Neuronal stem cell (in vitro differentiated cells): Measurements from ENCODE around the gene NR3C1.

Source experiments
- DNase-seq: peaks from one replicate; pipeline ENCODE4 v3.0.0-alpha.2; 2013; ENCODE audit warnings: low spot score
- H2AFZ ChIP-seq: one replicate; pipeline ENCODE4 v1.6.1; 2013; ENCODE audit warnings: mild to moderate bottlenecking, low read length, inconsistent platforms
- H2AK5ac ChIP-seq: 2 replicates; pipeline ENCODE4 v1.6.1; 2013; ENCODE audit warnings: low read depth, mild to moderate bottlenecking, inconsistent platforms, low read length, moderate library complexity, mixed read lengths
- H2BK120ac ChIP-seq: 2 replicates; pipeline ENCODE4 v1.6.1; 2013; ENCODE audit warnings: low read depth, mild to moderate bottlenecking, inconsistent platforms, low read length, moderate library complexity, mixed read lengths
- H2BK12ac ChIP-seq: one replicate; pipeline ENCODE4 v1.6.1; 2013; ENCODE audit warnings: low read length, inconsistent platforms
- H2BK15ac ChIP-seq: 2 replicates; pipeline ENCODE4 v1.6.1; 2013; ENCODE audit warnings: mild to moderate bottlenecking, low read length, inconsistent platforms, mixed read lengths
- H2BK5ac ChIP-seq: one replicate; pipeline ENCODE4 v1.6.1; 2013; ENCODE audit warnings: inconsistent platforms, mild to moderate bottlenecking, low read length, moderate library complexity
- H3K14ac ChIP-seq: one replicate; pipeline ENCODE4 v1.6.1; 2013; ENCODE audit warnings: low read length, inconsistent platforms
- H3K18ac ChIP-seq: 2 replicates; pipeline ENCODE4 v1.6.1; 2013; ENCODE audit warnings: low read length, inconsistent platforms
- H3K23ac ChIP-seq: 2 replicates; pipeline ENCODE4 v1.6.1; 2013; ENCODE audit warnings: low read depth, mild to moderate bottlenecking, mixed read lengths, low read length, inconsistent platforms; ENCODE audit not compliant: poor library complexity
- H3K27ac ChIP-seq: replicated peaks from 3 replicates; pipeline ENCODE4 v1.5.1; 2013; ENCODE audit warnings: low read length, inconsistent platforms
- H3K27me3 ChIP-seq, 3 experiments: 2 replicates each; pipeline ENCODE4 v1.6.1; 2013; ENCODE audit warnings: low read length in 3 of 3, mild to moderate bottlenecking in 2 of 3, inconsistent platforms in 1 of 3, low read depth in 1 of 3, mixed read lengths in 1 of 3, moderate library complexity in 1 of 3; ENCODE audit not compliant: control insufficient read depth in 3 of 3, insufficient read depth in 3 of 3
- H3K36me3 ChIP-seq, 2 donors: replicated peaks in 1 of 2; 2 replicates each; pipeline ENCODE4 v1.6.1; 2013; ENCODE audit warnings: low read length in 2 of 2; ENCODE audit not compliant: control insufficient read depth in 2 of 2, insufficient read depth in 2 of 2
- H3K4ac ChIP-seq: 2 replicates; pipeline ENCODE4 v1.6.1; 2013; ENCODE audit warnings: inconsistent platforms, mild to moderate bottlenecking, low read length, moderate library complexity
- H3K4me1 ChIP-seq, 2 donors: 1 replicate in 1 of 2; 2 replicates in 1 of 2; pipeline ENCODE4 v1.6.1; 2013; ENCODE audit warnings: low read length in 2 of 2, low read depth in 1 of 2; ENCODE audit not compliant: control insufficient read depth in 2 of 2, insufficient read depth in 1 of 2
- H3K4me2 ChIP-seq: one replicate; pipeline ENCODE4 v1.6.1; 2013; ENCODE audit warnings: mild to moderate bottlenecking, low read length, inconsistent platforms; ENCODE audit not compliant: insufficient read depth, poor library complexity, severe bottlenecking
- H3K4me3 ChIP-seq, 2 donors: 2 replicates each; pipeline ENCODE4 v1.5.1; 2013; ENCODE audit warnings: low read length in 2 of 2, mild to moderate bottlenecking in 2 of 2, inconsistent platforms in 1 of 2, moderate library complexity in 1 of 2
- H3K79me1 ChIP-seq: one replicate; pipeline ENCODE4 v1.6.1; 2013; ENCODE audit warnings: low read depth, mild to moderate bottlenecking, inconsistent platforms, low read length, moderate library complexity
- H3K9ac ChIP-seq: one replicate; pipeline ENCODE4 v1.6.1; 2013; ENCODE audit warnings: mild to moderate bottlenecking, low read depth, low read length, inconsistent platforms; ENCODE audit not compliant: poor library complexity
- H3K9me3 ChIP-seq, 2 donors: replicated peaks in 1 of 2; 2 replicates each; pipeline versions ENCODE3 to v1.6.1; 2013; ENCODE audit warnings: low read length in 2 of 2, mild to moderate bottlenecking in 2 of 2, inconsistent platforms in 1 of 2, low read depth in 1 of 2, mixed read lengths in 1 of 2, moderate library complexity in 1 of 2; ENCODE audit not compliant: control insufficient read depth in 2 of 2, insufficient read depth in 1 of 2
- H4K8ac ChIP-seq: one replicate; pipeline ENCODE4 v1.6.1; 2013; ENCODE audit warnings: low read depth, mild to moderate bottlenecking, inconsistent platforms, low read length, moderate library complexity
- H4K91ac ChIP-seq: one replicate; pipeline ENCODE4 v1.6.1; 2013; ENCODE audit warnings: low read length, low read depth, mild to moderate bottlenecking, inconsistent platforms; ENCODE audit not compliant: poor library complexity
- WGBS, 2 donors: extraction: QIAGEN DNeasy Blood & Tissue Kit; methylation state at CpG; one replicate each; pipeline ENCODE4 v1.1.7; 2013; ENCODE audit warnings: missing lambda C conversion rate in 2 of 2, mixed read lengths in 1 of 2; ENCODE audit not compliant: insufficient read length in 2 of 2, insufficient replicate concordance in 1 of 2; ENCODE audit errors: extremely low coverage in 2 of 2; 5-methylcytosine and 5-hydroxymethylcytosine counted together

Gene NR3C1

DNA sequence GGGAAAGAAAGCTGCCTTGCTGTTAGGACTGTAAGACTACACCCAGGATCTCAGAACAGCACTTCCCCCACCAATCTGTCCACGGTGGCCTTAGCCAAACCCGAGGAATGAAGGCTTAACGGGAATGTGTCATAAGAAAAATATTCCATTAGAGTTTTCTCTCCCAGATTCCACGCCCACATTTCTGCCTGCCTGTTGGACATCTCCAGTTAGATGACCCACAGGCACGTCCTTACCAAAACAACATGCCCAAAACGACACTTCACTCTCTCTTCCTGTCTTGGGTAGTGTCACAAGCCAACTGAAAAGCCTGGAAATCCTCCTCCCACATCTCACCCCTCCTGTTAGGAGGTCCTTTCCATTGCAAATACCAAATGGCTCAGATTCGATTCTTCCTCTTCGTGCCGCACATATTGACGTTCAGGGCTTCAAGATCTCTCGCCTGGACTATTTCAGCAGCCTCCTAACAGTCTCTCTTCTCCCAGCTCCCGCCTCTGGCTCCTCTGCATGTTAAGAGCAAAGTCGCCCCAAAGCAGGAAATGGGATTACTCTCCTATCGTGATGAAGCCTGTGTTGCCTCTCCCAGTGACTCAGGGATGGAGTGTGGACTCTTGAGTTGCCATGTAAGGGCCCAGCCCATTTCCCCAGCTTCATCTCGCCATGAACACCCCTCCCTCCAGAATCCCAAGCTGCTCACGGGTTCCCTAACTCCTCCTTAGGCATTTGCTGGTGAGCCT lies 159.3 kb downstream of the NR3C1 start:
- Histone ChIP-seq H3K4me2 (no peak overlapping the region), H2AFZ (no peak overlapping the region), H3K4me3 (no peak overlapping the region), H2AK5ac (no peak overlapping the region), H2BK15ac (no peak overlapping the region), H3K79me1 (no peaks in the 10 kb centered on the region), H3K9me3 (no peaks in the 10 kb centered on the region), H3K4me1 (no peaks in the 10 kb centered on the region), H4K91ac (no peak overlapping the region), H3K36me3 (no peaks in the 10 kb centered on the region), H3K23ac (no peak overlapping the region), H3K4ac (no peak overlapping the region), H2BK5ac (no peak overlapping the region), H4K8ac (no peak overlapping the region), H3K27me3 (peaks cover 0 to 2% (median 0%) of the 10 kb centered on the region in 3 experiments), H3K9ac (no peak overlapping the region), H3K14ac (no peak overlapping the region), H3K18ac (no peak overlapping the region), H3K27ac (no peak overlapping the region), H2BK12ac (no peak overlapping the region), H2BK120ac (no peak overlapping the region)
- no peak for DNase-seq
- WGBS, 2 donors = no CpG with 5 or more reads among the region's 16 CpGs

DNA sequence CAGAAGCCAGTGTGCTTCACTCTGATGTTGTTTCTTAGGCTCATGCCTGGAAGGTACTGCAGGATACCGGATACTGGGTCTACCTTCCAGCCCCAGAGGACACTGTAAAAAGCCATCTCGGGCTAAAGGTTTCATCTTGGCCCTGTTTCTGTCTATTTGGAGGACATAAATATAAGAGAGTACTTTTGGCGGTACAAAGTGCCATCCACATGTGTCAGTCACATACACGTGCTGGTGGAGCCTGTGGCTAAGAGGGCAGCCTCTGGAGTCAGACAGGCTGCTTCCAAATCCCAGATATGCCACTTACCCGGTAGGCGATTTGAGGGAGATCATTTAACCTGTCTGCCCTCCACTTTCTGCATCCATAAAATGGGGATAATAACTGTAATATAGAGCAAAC lies 160.4 kb downstream of the NR3C1 start:
- no peak overlapping the region for H4K8ac ChIP-seq
- H4K91ac ChIP-seq = no peak overlapping the region
- no peak overlapping the region for H3K4me2 ChIP-seq
- no peak overlapping the region for H3K4me3 ChIP-seq
- no peak overlapping the region for H2AK5ac ChIP-seq
- no peak overlapping the region for H2BK120ac ChIP-seq
- no peak overlapping the region for H2BK12ac ChIP-seq
- H3K9ac ChIP-seq = no peak overlapping the region
- DNase-seq = no peak
- H3K18ac ChIP-seq = no peak overlapping the region
- no peaks in the 10 kb centered on the region for H3K9me3 ChIP-seq
- no peak overlapping the region for H3K14ac ChIP-seq
- no peak overlapping the region for H2BK15ac ChIP-seq
- no CpG with 5 or more reads among the region's 6 CpGs for WGBS, 2 donors
- H3K36me3 ChIP-seq = no peaks in the 10 kb centered on the region
- H3K79me1 ChIP-seq = no peaks in the 10 kb centered on the region
- no peak overlapping the region for H2AFZ ChIP-seq
- H3K23ac ChIP-seq = no peak overlapping the region
- no peak overlapping the region for H3K27ac ChIP-seq
- H3K4me1 ChIP-seq = no peaks in the 10 kb centered on the region
- H2BK5ac ChIP-seq = no peak overlapping the region
- no peak overlapping the region for H3K4ac ChIP-seq
- H3K27me3 ChIP-seq = no peaks in the 10 kb centered on the region

DNA sequence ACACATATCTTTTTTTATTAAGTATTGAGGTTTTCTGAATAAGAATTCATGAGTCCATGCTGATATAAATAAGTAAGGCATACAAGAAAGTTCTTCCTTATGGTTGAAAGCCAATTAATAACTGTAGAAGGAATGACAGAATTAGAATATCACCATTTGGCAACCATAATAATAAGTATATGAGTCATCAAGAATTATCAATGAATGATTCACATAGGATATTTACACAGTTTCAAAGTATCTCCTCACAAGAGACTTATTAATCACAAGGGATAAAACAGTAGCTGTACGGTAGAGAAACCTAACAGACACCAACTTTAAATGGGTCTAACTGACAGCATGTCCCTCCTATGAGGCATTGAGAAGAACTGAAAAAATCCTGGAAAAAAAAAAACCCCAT lies 161.6 kb downstream of the NR3C1 start:
- Histone ChIP-seq H2AFZ (no peak overlapping the region), H4K8ac (no peak overlapping the region), H3K79me1 (no peaks in the 10 kb centered on the region), H2BK120ac (no peak overlapping the region), H2BK12ac (no peak overlapping the region), H3K9ac (no peak overlapping the region), H3K14ac (no peak overlapping the region), H3K4ac (no peak overlapping the region), H3K27me3 (no peaks in the 10 kb centered on the region), H3K4me1 (no peaks in the 10 kb centered on the region), H2BK15ac (no peak overlapping the region), H2AK5ac (no peak overlapping the region), H3K27ac (no peak overlapping the region), H3K4me2 (no peak overlapping the region), H2BK5ac (no peak overlapping the region), H4K91ac (no peak overlapping the region), H3K9me3 (no peaks in the 10 kb centered on the region), H3K4me3 (no peak overlapping the region), H3K36me3 (no peaks in the 10 kb centered on the region), H3K23ac (no peak overlapping the region), H3K18ac (no peak overlapping the region)
- no CpG with 5 or more reads among the region's 1 CpG for WGBS, 2 donors
- DNase-seq = no peak

DNA sequence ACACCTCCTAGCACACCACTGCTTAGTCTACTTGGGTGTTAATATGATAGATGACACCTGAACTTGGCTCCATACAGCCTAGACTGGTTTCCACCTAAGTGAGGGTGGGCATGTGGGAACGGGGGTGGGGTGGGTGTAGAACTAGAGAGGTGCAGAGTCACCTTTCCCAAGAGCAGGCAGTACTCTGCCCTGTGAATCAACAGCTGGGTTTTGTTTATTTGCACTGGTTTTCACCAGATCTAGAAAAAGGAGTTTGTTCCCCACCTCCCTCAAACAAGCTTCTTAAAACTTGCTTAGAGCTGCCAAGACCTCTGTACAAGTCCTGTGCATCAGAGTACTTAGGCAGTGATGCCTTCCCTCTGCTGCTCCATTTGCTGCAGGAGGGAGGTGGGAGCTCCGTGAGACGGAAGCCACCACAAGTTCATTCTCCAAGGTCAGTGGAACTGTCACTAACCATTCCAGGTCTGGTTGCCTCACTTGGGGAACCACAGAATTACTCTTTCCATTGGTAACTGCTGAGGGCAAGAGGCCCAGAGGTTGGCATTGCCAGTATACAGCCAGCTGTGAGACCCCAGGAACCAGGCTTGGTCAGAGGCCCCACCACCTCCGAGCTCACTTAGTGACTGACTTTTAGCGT lies 163.5 kb downstream of the NR3C1 start:
- Histone ChIP-seq H3K4me2 (no peak overlapping the region), H3K27me3 (no peaks in the 10 kb centered on the region), H3K27ac (no peak overlapping the region), H2AK5ac (no peak overlapping the region), H3K18ac (no peak overlapping the region), H2BK12ac (no peak overlapping the region), H4K91ac (no peak overlapping the region), H2BK5ac (no peak overlapping the region), H3K9ac (no peak overlapping the region), H3K9me3 (no peaks in the 10 kb centered on the region), H2BK15ac (no peak overlapping the region), H2AFZ (no peak overlapping the region), H3K4me1 (no peaks in the 10 kb centered on the region), H4K8ac (no peak overlapping the region), H3K79me1 (no peaks in the 10 kb centered on the region), H2BK120ac (no peak overlapping the region), H3K23ac (no peak overlapping the region), H3K4ac (no peak overlapping the region), H3K4me3 (no peak overlapping the region), H3K36me3 (no peaks in the 10 kb centered on the region), H3K14ac (no peak overlapping the region)
- no CpG with 5 or more reads among the region's 5 CpGs for WGBS, 2 donors
- DNase-seq = no peak
